Stimulated activated CD8-positive, alpha-beta memory T cell treated with anti-CD3 and anti-CD28 coated beads, Interleukin-15, amount 100 ng/mL, for 48 hours (primary cell): ENCODE results near the gene PROSER2.
"Not testable (repeated sequence)": the region's sequence is repeated elsewhere in the genome, so short reads cannot be mapped to it uniquely, and the experiment has no call there.

Experiments
- DNase-seq, 2 donors: peaks; one replicate each; pipeline ENCODE4 v3.0.0-alpha.2; 2020; ENCODE audit warnings: low read depth in 2 of 2

Gene PROSER2

GRCh38 chr10:11835704-11836103 is 12.5 kb downstream of the PROSER2 start:
- no peak for DNase-seq

- DNase-seq: no peak
These were observed 14.4 kb downstream of the PROSER2 start for GRCh38 chr10:11837372-11838161.

GRCh38 chr10:11838298-11838852 is 15.2 kb downstream of the PROSER2 start:
- DNase-seq: no peak

- DNase-seq: no peak
These were observed 18.2 kb downstream of the PROSER2 start for GRCh38 chr10:11841375-11841774.

DNA sequence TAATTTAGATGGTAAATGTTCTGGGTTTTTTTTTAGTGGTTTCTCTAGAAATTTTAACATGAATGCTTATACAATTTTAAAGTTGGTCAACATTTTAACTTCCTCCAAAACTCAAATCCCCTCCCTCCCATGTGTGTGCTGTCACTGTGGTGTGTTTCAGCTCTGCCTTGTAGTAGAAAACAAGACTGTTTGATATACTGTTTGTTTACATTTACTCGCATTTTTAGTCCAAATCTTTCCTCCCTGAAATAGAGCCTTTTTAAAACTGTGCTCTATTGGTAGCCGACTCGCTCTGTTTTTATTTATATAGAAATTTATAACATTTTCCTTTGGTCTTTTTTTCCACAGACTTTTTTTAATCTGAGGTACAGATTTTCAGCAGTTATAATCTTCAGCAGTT is 19.3 kb downstream of the PROSER2 start:
- DNase-seq: no peak

GRCh38 chr10:11845113-11845512 is 22.0 kb downstream of the PROSER2 start:
- DNase-seq: no peak

DNA sequence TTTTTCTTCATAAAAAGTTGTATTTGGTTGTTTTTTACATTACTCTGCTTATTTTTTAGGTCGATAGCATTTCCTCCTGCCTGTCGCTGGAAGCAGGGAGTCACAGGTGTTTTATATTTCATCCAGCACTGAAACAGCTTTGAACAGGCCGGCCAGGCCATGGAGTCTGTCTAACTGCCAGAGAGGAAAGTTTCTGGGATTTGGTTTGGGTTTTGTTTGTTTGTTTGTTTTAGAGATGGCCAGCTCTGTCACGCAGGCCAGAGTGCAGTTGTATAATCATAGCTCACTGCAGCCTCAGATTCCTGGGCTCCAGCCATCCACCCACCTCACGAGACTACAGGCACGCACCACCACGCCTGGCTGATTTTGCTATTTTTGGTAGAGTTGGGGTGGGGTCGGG is 23.4 kb downstream of the PROSER2 start:
- DNase-seq: no peak

DNA sequence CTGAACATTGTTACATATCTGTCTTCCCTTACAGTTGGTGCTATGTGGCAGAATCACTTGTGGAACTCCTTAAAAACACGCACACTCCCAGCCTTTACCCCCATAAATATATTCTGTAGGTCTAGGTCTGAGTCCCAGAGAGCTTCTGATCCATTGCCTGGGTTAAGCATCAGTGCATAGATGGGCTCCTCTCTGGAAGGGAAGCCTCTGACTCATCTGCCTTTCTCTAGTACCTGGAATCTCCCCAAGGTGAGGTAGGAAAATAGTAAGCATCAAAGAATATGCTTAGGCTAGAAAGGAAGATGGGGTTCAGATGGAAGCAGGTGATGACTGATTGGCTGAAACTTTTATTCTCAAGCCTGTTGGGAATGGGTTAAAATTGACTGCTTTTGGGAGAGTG is 26.1 kb downstream of the PROSER2 start:
- DNase-seq: no peak

DNA sequence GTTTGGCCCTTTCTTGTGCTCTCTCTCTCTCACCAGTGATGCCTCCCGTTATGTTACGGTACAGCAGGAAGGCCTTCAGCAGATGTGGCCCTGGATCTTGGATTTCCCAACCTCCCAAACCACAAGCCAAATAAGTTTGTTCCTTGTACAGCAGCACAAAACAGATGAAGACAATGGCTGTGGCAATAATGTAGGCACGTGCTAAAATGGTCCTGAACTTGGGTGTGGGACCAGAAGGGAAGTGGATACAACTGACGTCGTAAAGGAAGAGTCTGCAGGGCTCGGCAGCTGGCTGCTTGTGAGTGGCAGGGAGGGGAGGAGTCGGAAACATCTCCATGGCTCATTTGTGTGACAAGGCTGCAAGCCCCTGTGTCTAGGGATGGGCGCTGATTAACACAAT is 26.8 kb downstream of the PROSER2 start:
- no peak for DNase-seq

- DNase-seq: no peak
These were observed 28.8 kb downstream of the PROSER2 start for GRCh38 chr10:11851910-11852309.

GRCh38 chr10:11852637-11853036 is 29.5 kb downstream of the PROSER2 start:
- DNase-seq: not testable (repeated sequence)

GRCh38 chr10:11853468-11853867 is 30.3 kb downstream of the PROSER2 start:
- DNase-seq: no peak

- DNase-seq: no peak
These were observed 31.1 kb downstream of the PROSER2 start for GRCh38 chr10:11854301-11854700.

- no peak for DNase-seq
These were observed 32.9 kb downstream of the PROSER2 start for GRCh38 chr10:11856089-11856488.

GRCh38 chr10:11856678-11857077 is 33.5 kb downstream of the PROSER2 start:
- DNase-seq: no peak

DNA sequence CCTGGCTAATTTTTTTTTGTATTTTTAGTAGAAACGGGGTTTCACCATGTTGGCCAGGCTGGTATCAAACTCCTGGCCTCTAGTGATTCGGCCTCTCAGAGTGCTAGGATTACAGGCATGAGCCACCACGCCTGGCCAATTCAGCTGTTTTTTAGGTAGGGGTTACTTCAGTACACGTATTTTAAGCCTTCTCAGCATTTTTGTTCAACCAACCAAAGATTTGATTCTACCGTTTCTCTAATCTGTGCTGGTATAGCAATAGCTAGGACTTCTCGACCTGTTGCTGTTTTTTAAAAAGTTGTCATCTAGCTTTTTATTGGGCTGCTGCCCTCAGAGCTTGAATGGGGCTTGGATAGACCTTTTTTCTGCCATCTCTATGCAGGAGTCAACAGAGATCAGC is 34.9 kb downstream of the PROSER2 start:
- DNase-seq: no peak

DNA sequence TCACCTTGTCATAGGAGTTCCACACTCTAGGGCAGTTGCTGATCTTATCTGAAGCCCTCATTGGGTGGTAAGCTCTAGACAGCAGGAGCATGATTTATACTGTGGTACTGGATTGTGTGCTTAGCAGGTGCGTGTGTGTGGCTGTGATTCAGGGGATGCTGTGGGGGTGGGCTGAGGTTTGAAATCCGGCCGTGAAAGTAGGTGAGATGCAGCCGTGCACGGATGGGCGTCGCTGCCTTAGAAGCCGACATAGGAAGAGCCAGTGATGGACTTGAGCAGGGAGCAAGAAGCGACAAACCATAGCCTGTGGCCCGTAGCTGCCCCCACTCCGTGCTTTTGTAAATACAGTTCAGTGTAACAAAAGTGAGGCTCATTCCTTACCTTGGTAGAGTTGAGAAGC is 38.2 kb downstream of the PROSER2 start:
- no peak for DNase-seq

GRCh38 chr10:11861811-11862428 is 38.8 kb downstream of the PROSER2 start:
- no peak for DNase-seq

DNA sequence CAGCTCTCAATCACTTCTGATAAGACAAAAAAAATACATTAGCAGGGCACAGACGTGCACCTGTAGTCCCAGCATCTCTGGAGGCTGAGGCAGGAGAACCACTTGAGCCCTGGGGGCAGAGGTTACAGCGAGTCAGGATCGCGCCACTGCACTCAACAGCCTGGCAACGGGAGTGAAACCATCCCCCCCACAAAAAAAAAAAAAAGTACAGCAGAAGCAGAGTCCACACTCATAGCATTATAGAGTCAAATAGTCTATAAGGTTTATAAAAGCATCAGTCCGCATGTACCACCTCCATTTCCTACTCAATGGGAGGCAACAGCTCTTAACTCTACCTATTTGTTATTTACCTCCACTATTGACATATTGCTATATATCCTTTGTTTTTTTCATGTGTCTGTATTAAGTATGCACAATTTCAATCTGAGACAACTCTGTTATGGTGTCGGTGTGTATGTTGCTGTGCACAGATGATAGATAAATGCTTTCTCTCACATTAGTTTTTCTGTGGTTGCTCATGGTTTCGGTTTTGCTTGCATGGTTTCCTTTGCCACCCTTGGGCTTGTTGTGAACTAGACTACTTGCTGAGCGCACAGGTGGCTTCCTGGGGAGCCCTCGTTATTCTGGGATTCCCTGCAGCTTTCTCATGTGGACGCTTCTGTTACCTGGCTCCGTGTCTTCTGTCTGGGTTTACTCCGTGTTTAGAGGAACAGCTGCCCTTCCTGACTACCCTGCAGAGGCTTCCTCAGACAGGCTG is 40.4 kb downstream of the PROSER2 start:
- DNase-seq: peak in 1 of 2 donors; percentile 35

DNA sequence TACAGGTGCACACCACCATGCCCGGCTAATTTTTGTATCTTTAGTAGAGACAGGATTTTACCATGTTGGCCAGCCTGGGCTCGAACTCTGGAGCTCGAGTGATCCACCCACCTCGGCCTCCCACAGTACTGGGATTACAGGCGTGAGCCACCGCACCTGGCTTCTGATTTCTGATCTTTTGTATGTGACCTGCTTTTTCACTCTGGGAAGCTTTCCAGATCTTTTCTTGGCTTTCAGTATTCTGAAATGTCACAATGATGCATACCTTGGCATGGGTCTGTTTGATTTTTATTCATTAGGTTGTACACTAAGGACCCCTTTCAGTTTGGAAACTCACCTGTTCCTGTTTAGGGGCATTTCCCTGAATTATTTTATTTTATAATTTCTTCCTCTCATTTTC is 41.6 kb downstream of the PROSER2 start:
- DNase-seq: no peak

DNA sequence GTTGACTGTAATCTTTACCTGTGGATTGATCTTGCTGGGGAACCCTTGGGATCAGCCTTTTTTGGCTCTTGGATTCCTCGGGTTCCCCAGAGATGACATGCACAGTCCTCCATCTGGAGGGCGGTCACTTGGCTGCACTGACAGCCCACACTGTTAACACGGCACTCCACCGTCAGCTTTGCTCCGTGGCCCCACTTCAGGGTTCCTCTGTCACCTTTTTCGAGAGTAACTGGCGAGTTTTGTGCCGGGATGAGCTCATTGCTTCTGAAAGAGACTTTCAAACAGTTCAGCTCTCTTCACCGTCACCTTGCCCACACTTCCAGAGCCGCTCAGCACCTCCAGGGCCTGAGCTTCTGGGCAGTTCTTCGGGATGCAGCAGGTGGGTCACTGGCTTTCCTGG is 42.4 kb downstream of the PROSER2 start:
- no peak for DNase-seq

DNA sequence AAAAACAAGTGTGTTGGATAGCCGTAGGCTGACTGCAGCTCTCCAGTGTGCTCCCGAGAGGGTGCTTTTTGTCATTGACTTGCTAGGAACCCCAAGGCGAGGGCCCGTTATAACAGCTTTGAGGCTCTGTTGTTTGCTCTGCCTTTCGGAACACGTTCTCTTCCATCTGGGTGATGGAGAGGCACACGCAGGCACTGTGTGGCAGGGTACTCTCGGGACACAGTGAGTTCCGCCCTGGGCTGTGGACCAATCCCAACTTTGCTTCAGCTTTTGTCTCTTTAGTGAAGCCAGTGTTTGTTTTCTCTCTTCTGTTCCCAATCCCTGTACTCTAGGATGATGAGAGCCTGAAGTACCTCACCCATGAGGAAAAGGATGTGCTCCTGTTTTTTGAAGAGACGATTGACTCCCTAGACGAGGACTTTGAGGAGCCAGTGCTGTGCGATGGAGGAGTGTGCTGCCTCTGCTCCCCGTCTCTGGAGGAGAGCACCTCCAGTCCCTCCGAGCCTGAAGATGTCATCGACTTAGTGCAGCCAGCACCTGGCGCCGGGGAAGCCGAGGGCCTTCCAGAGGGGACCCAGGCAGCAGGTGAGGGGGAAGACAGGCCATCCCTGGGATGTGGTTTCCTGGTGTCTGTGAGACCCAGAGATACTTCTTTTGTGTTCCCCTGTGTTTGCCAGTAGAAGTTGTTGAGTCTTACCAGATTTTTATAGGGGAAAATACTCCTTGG is 43.2 kb downstream of the PROSER2 start:
- no peak for DNase-seq
